Body of pancreas (tissue), 4 donors: ENCODE results near the gene SLC12A7.

ENCODE experiments used
- CTCF ChIP-seq, 7 experiments: fragments of 450-650 bp in 4 of 7; fragments of 200-600 bp in 3 of 7; sonication (generic) in 3 of 7; IDR thresholded peaks; one replicate each; pipeline ENCODE4 v1.5.1; 2016 to 2019; ENCODE audit warnings: antibody characterized with exemption in 7 of 7
- POLR2A ChIP-seq, 3 donors: fragments of 450-650 bp; IDR thresholded peaks; one replicate each; pipeline ENCODE4 v1.6.1; 2016; ENCODE audit warnings: antibody characterized with exemption in 3 of 3, mild to moderate bottlenecking in 2 of 3

- TF ChIP-seq CTCF (IDR thresholded peaks at IDR 0.05): no peak
- TF ChIP-seq POLR2A (IDR thresholded peaks at IDR 0.05): no peak
Measured at GRCh38 chr5:1050423-1051365, 61.2 kb downstream of the SLC12A7 start.
